ENCODE data around the gene CHDH.

The CHDH gene

GRCh38 chr3:53788038-53788437 is 58.2 kb downstream of the CHDH start:
- DNase-seq = no peak

- no peak for DNase-seq
These were observed 59.2 kb downstream of the CHDH start for GRCh38 chr3:53787016-53787415.

GRCh38 chr3:53780806-53781205 is 65.4 kb downstream of the CHDH start:
- no peak for DNase-seq

- no peak for DNase-seq
These were observed 66.0 kb downstream of the CHDH start for GRCh38 chr3:53780171-53780570.

- DNase-seq = no peak
These were observed 68.1 kb downstream of the CHDH start for GRCh38 chr3:53778153-53778552.

GRCh38 chr3:53777468-53777867 is 68.8 kb downstream of the CHDH start:
- no peak for DNase-seq

GRCh38 chr3:53776494-53777101 is 69.6 kb downstream of the CHDH start:
- DNase-seq = no peak

- no peak for DNase-seq
These were observed 70.4 kb downstream of the CHDH start for GRCh38 chr3:53775834-53776251.

- no peak for DNase-seq
These were observed 71.2 kb downstream of the CHDH start for GRCh38 chr3:53775018-53775417.

- no peak for DNase-seq
These were observed 71.8 kb downstream of the CHDH start for GRCh38 chr3:53774414-53774813.

- DNase-seq = peak; percentile 6
These were observed 72.4 kb downstream of the CHDH start for GRCh38 chr3:53773611-53774368.

GRCh38 chr3:53773021-53773436 is 73.2 kb downstream of the CHDH start:
- no peak for DNase-seq

- DNase-seq = no peak
These were observed 73.7 kb downstream of the CHDH start for GRCh38 chr3:53772562-53772961.

GRCh38 chr3:53768478-53769459 is 77.5 kb downstream of the CHDH start:
- no peak for DNase-seq

GRCh38 chr3:53766706-53767105 is 79.5 kb downstream of the CHDH start:
- DNase-seq = no peak

- DNase-seq = no peak
These were observed 80.5 kb downstream of the CHDH start for GRCh38 chr3:53765753-53766152.

GRCh38 chr3:53764026-53764775 is 82.0 kb downstream of the CHDH start:
- DNase-seq = no peak

- no peak for DNase-seq
These were observed 82.9 kb downstream of the CHDH start for GRCh38 chr3:53763353-53763752.

Data from suppressor macrophage treated with lipopolysaccharide for 4 hours (primary cell).